Epithelial cell of proximal tubule (primary cell): ENCODE measurements around the gene TRPC1. TPM values are rescaled to one million over a fixed set of nuclear protein-coding genes. Genes with fewer than 3 reads are reported as not detected.

Source experiments
- DNase-seq: peaks from one replicate; pipeline ENCODE4 v3.0.0-alpha.2; 2011; ENCODE audit warnings: low read depth
- H3K4me3 ChIP-seq: 2 replicates; pipeline ENCODE4 v1.5.1; 2011; ENCODE audit warnings: low read depth, mild to moderate bottlenecking, low read length
- CTCF ChIP-seq: conservative IDR thresholded peaks from 2 replicates; pipeline ENCODE4 v1.5.1; 2012; ENCODE audit warnings: low read depth, mild to moderate bottlenecking, low read length
- total RNA-seq: library from RNA; depleted of rRNA; stranded (reverse); fragments of >200 nt; gene quantifications from 2 replicates; pipeline ENCODE4 v1.2.3, GENCODE V29; 2015

Gene TRPC1
- total RNA-seq, 1 donor from 2014 or later = 20.0 TPM

DNA sequence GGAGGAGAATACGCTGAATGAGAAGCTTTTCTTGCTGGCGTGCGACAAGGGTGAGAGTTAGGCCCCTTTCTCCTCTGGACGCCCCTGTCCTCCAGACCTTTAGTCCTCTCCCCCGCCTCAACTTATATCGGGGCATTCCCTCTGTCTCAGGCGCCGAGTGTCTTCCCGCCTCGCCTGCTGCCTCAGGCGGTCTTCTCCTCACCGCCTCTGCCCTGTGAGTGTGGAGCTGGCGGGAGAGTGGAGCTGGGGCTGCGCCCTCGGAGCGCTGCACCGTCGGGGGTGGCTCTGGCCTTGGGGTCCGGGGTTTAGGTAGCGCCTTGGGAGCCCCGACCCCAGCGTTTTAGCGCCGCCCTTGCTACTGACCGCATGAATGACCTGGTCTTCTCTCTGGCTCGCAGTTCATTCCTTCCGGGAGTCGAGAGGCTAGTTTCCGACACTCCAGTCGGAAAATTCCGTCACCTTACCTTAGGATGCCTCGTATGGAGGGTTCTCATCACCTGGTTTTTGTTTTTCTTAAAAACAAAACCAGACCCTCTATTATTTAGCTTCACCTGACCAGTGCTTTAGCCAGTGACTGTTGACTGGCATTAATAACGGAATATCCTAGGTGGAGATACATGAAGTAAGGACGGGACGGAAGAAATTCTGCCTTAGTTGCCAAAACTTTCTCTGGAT lies 985 bp downstream of the TRPC1 start:
- peak; percentile 7 for DNase-seq
- peak; percentile 23 for TF ChIP-seq CTCF
- peak overlapping the region; percentile 94 for H3K4me3 ChIP-seq

- peak overlapping the region; percentile 94 for H3K4me3 ChIP-seq
- DNase-seq = no peak
- no peak for TF ChIP-seq CTCF
Measured at GRCh38 chr3:142725357-142725739, 1.5 kb downstream of the TRPC1 start.

GRCh38 chr3:142726017-142726416 lies 2.2 kb downstream of the TRPC1 start:
- DNase-seq = no peak
- no peak for TF ChIP-seq CTCF
- no peak overlapping the region for H3K4me3 ChIP-seq

DNA sequence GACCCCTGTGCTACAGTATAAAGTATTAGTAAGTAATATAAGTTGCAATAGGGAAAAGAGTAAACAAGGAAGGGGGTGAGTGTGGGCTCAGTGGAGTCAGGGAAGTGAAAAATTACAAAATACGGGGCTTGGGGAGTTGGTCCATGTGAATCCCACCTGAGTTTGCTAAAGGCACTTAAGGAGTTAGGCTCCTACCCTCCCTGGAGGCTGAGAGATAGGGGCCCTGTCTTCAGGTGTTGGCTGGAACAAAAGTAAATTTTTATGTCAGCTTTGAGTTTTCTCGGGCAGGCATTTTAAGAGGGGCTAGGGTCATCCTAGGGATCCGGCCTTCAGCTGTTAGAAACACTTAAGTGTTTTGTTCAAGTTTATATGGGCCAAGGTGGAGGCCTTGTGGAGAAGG lies 8.2 kb downstream of the TRPC1 start:
- TF ChIP-seq CTCF = no peak
- H3K4me3 ChIP-seq = no peak overlapping the region
- no peak for DNase-seq

- no peak for DNase-seq
- no peak for TF ChIP-seq CTCF
Measured at GRCh38 chr3:142734834-142735233, 11.0 kb downstream of the TRPC1 start.

DNA sequence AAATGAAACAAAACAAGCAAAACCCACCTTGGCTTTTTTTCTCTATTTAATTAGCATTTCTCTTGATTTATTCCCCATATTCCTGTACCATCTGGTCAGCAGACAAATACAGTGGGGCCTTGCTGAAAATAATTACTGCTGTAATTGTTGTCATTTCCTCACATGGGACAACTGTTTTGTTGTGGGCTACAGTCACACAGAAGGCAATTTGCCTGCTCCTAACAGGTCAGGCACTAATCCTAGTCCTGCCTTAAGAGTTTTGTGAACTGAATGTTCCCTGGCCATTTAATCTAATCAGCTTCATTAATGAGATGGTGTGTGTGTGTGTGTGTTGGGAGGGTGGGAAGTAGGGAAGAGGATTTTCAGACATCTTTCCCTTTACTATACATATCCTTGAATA lies 11.6 kb downstream of the TRPC1 start:
- DNase-seq = no peak
- no peak for TF ChIP-seq CTCF
- H3K4me3 ChIP-seq = no peak overlapping the region

More at GRCh38 chr3:142734834-142735233, 11.0 kb downstream of the TRPC1 start:
- no peak overlapping the region for H3K4me3 ChIP-seq

- no peak overlapping the region for H3K4me3 ChIP-seq
- TF ChIP-seq CTCF = no peak
- no peak for DNase-seq
Measured at GRCh38 chr3:142738396-142738795, 14.6 kb downstream of the TRPC1 start.
